Effector CD8-positive, alpha-beta T cell (primary cell): ENCODE data around the gene PCDH9.

Source experiments
- DNase-seq: peaks from one replicate; lab custom pipeline; 2025; lab: John Stamatoyannopoulos, UW

Gene PCDH9

DNA sequence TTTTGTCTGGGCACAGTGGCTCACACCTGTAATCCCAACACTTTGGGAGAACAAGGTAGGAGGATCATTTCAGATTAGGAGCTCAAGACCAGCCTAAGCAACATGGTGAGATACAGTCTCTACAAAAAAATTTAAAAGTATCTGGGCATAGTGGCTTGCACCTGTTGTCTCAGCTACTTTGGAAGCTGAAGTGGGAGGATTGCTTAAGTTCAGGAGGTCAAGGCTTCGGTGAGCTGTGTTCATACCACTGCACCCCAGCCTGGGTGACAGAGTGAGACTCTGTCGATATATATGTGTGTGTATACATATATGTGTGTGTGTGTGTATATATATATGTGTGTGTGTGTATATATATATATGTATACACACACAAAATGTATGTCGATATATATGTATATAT lies 833.0 kb downstream of the PCDH9 start:
- no peak for DNase-seq

DNA sequence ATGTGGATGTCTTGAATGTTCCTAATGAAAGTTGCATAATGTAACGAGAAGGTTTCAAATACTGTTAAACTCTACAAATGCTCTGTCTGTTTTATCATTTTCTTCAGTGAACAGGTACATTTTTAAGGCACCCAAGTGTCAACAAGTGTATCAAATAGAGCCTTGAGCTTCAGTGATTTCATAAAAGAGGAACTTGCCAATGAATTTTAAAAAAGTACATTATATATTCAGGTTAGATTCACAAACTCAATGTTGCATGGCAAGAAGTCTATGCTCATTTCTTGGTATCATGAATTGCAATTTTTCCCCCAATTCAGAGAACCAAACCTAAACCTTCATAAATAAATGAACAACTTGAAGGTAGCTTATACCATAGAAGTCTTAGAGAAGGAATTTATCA lies 838.8 kb downstream of the PCDH9 start:
- DNase-seq = no peak

DNA sequence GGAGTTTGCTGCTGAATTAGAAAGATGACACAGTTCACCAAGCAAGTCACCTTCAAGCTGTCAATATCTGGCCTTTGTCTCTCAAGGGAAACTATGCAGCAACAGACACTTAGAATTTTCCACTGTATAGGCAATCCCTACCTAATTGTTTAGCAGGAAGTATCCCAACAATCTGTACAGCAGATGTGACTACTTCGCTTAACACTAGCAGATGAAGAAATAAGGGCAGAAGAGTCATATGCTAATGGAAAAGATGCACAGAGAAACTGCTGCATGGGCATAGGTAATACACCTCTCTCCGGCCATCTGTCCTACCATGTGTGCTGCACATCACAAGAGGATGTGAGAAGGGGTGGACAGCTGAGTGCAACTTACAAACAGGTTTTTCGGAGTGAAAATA lies 851.2 kb downstream of the PCDH9 start:
- no peak for DNase-seq

DNA sequence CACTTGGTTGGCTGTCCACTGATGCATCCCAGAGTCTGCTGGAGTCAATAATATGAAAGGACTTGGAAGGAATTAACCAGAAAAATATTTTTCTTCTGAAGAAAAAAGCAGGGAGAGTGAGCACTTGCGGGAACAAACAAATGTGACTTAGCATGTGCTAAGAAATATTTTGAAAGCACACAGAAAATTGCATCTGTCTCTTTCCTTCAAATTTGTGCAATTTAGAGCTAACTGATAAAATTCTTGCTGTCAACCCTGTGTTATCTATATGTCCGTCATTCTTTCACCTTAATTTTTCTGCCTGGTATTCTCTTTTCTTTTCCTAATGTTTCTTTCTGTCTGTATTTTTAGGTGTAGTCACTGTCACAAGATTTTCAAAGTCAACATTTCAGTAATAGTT lies 852.6 kb downstream of the PCDH9 start:
- no peak for DNase-seq

DNA sequence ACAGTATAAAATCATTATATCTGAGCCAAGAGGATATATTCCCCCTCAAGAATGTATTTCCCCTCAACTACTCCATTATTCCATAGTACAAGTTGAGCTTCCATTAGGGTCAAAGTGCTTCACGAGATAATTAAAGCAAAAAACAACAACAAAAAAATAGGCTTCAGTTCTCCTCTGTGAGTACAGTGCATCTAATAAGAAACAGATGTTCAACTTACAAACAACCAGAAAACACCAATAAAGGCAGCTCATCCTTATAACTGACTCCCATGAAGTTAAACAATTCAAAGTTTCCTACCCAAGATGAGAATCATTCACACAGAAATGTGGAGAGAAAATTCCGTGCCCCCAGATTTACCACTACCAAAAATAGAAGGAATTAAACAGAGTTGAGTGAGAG lies 854.4 kb downstream of the PCDH9 start:
- DNase-seq = no peak

DNA sequence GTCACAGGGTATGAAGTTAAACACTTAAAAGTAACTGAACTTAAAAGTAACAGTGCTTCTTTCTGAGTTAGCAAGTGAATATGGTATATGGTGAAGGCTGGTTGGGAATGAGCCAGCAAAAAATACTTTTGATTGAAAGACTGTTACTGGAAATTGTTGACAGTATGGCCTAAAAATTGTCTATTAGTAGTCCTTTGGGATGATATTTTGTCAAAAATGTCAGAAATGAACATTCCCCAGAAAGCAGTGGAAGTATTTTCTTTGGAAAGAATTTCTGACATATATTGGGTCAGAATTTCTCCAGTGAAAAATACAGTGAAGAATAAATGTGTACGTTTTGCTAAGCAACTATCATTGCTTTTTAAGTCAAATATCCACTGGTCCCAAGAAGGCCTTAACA lies 860.5 kb downstream of the PCDH9 start:
- no peak for DNase-seq

DNA sequence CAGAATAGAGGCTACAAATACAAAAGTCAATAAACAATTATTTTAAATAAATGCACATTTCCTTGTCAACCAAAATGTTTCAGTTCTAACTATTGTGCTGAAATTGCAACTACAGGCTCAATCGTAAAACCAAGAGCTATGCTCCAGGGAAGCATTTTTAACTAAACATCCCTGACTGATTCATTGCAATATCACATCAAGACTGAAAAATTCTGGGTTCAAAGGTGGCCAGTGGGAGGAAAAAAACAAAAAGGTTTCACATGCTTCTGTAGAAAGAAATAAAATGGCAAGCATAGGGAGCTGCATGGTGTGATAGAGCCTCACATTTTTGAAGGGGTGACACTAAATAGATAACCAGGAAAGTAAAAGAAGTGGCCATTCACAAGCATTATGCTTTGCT lies 862.8 kb downstream of the PCDH9 start:
- no peak for DNase-seq

DNA sequence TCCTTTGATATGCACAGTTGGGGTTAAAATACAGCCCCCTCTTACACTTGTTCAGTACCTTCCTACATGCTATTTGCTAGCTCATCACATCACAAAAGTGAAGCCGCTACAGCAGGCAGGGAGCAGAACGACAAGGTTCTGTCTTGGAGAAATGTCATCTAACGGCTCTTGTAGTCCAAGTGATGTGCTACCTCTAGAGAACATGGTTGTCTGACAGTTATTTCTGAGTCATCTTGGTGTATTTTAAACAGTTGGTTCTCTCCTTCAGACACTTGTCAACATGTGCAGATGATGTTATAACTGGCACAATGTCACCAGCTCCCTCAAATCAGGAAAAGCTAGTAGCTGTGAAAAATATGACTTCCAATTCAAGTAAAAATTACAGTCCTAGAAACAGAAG lies 865.0 kb downstream of the PCDH9 start:
- no peak for DNase-seq

DNA sequence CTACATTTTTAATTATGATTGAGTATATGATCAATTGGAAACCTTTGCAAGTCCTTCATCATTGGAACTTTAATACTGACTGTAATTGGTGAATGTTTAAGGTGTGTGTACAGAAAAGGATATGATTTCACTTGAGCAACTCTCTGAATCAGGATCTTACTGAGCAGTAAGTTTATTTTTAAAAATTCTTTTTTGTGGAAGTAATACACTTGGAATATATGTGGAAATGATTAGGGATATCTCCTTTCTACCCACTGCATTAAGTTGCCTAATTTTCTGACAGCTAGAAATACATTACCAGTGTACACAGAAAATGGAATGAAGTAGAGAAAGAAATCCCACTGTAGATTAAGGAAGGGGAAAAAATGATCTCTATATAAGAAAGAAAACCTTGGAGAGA lies 865.8 kb downstream of the PCDH9 start:
- no peak for DNase-seq

DNA sequence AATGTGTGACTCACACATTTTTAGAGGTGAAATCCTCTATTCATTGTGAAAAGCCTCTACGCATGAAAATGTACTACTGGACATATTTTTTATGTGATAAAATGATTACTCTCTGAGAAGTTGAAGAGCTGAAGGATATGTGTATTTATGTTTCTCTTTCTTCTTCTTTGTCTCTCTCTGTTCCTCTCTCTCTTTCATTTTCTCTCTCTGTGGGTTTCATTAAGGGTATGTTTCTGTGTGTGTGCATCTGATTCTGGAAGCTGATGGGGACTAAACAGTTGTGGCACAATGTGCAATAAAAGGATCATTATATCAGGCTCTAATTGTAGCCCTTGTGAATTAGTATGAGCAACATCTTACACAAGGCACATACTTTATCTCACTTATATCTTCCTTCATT lies 867.7 kb downstream of the PCDH9 start:
- DNase-seq = no peak

DNA sequence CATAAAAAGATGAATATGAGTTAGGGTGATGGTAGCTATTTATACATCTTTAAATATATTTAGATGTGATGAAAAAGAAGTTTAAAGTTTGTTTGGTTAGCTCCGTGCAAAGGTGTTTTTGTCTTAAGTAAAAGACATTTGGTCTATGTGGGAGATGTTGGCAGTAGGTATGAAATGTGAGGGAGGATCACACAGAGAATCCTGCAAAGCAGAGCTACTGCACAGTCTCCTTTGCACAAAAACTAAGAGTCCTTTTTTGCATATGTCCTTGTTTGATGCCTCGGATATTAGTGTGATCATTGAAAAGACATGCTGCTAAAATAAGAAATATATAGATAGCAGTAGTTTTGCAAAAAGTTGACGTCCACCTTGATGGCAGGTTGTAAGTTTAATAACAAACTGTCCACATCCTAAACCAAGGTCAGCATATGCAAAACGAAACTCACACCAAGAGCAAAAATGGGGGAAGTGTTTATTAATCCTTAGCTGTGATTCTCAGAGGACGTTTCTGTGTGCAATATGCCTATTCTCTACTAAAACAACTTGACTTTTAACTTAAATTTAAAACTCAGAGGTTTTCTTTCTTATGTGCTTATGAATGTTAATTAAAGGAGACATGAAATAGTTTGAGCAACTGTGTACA lies 870.1 kb downstream of the PCDH9 start:
- DNase-seq = no peak

DNA sequence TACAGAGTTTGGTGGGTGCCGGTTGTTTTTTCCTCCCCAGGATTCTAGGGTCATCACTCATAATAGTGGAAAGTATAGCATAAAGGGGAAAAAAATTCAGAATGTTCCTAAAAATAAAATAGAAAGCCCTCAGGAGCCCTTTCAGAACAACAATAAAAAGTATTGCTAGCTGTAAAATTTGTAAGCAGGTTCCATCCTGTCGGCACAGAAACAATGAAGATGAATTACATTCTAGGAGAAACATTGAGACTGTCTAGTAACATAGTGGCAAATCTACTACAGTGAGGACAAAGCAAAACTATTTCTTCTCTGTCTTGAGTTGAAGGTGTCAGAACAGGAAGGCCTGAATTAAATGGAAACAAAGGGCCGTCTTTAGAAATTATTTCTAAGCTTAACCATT lies 870.7 kb downstream of the PCDH9 start:
- DNase-seq = no peak

DNA sequence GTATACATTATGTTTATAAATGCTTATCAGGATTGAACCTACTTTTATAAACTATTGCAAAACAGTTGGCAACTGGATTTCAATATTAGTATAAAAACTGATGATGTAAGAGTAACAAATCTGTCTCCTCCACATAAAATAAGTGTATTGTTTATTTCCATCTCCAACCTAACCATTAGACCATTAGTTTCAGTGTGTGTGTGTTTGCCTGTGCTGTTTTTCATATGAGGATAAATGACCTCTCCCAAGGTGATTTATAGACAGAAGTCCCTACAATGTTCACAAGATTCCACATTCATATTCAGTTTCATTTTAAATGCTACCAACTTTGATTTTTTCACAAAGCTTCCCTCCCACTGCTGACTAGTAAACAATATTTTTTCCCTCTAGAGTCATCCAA lies 871.6 kb downstream of the PCDH9 start:
- no peak for DNase-seq

DNA sequence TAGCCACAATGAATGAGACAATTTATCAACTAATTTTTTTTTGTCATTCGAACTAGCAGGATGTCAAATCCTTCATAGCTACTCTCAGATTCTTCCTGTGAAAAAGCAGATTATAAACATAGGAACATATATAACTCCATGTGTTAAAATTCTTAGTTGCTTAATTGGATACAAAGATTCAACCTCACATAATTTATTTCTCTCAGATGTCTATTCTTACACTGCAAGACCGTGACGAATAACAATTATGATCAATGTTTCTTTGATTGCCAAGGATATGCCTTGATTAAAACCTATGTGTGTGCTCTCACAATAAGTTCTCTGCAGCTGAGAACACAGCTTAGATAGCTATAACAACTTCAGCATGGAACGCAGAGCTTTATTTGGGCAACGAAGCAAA lies 872.7 kb downstream of the PCDH9 start:
- no peak for DNase-seq

DNA sequence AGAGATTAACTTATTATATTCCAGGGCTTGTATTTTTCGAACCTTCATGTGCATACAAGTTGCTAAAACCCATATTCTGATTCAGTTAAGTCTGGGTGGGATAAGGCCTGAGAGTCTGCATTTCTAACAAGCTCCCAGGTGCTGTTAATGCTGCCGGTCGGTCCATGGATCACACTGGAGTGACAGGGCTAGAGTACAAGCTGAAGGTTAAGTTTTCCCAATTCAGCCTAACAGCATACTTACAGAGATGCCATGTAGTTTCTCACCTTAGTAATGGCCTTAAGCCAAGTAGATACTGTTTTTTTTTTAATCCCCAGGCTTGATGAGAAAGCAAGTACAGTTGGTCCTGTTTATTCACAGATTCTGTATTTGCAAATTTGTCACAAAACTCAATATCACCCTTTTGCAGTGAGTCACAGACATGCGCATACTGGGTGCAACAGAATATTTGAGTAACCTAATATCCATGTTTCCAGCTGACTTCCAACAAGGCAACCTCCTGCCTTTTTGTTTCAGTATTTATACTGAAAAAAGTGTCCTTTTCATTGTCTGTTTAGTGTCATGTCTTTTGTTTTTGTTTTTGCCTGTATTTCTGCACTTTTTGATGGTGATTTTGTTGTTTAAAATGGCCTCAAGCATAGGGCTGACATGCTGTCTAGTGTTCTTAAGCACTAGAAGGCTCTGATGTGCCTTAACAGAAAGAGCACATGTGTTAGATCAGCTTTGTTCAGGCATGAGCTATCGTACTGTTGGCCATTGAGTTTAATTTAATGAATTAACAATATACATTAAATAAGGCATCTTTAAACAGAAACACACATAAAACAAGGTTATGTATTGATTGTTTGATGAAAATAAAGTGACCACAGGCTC lies 875.0 kb downstream of the PCDH9 start:
- no peak for DNase-seq

DNA sequence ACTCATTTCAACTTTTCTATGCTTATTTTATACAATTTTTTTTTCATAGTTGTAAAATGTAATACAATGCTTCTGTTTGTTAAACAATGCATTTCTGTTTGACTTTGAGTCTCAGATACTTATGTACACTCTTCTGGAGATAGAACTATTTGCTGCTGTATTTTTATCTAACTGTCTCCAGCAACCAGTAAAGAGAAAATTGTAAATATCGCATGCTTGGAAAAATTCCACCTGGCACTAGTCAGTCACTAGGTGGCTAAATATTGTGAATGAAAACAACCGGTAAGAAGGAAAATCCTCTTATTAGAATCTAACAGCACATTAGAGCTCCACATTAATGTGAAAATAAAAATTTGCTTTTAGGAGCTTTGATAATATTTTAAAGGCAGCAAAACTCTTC lies 876.5 kb downstream of the PCDH9 start:
- no peak for DNase-seq

DNA sequence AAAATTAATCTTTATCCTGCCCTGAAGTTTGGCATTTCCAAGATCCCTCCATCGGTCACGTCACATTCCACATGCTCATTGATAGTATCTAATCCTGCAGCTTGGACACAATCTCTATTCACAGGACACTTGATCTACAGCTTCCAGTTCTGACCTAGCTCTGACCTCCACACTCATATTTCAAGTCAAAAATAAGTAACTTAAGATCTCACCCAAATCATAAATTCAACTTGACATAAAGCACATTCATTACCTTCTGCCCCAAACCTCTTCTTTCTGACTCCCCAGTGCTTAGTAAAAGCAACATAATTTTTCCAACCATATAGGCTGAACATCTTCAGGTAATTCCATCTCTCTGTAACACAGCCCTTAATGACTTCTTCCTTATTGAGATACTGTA lies 880.2 kb downstream of the PCDH9 start:
- DNase-seq = no peak

DNA sequence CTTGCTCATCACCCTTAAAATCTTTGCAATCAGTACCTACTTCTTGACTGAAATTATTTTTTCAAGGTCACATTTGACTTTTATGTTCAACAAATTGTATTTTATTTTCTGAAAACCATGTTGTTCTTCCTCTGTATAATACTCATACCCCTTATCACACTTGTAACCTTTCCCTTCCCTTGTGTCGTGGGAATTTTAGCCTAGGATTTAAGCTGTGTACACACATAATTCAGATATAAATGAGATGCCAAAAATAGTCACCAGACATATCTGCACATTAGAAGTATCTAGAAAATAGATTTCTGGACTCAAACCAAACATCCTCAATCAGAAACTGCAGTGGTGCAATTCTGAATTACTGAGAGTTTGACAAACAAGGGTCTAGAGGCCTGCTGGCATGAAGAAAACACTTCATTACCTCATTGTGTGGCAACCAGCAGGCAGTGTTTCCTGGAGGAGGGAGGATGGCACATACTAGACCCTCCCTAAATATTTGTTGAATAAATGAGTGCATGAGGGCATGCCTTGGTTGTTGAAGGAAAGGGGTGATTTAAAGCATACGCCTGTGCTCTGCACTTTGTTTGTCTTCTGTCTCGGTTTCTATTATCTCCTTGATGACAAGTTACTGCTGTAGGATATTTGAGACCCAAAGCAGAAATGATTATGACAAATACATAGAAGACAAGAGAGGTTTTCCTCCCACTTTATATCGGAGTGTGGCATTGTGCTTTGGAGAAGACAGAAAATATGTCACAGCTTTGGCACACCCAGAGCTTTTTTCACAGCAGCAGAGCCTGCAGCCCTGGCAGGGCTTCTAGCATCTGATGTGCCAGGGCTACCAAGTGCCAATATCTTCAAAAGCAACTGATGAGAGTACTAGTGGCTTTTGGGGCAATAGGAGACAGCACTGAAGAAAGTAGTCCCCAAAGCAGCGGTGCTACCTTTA lies 881.1 kb downstream of the PCDH9 start:
- DNase-seq = no peak

DNA sequence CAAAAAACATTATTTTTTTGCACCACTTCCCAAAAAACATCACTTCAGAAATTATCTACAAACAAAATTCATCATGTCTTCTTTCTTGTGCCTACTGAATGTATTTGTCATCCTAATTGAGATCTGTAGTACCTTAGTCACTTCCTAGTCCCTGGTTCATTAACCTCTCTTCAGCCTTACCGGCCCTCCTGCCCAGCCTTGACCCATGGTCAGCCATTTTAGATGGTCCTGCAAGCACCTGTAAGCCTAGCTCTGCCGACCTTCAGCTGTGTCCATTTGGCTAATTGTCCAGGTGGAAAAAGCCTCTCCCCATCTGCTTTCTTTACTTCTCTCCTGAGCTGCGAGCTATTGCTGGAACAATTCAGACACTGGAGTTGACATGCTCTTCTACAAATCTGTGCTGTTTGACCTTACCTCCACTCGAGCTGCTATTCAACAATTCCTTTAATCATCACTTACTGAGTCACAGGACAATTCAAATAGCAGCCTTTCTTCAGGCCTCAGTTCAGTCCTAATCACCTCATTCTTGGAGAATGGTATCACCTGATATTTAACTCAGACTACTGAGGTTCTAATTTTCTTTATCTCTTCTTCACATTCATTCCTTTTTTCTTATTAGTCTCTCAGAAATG lies 882.5 kb downstream of the PCDH9 start:
- no peak for DNase-seq

DNA sequence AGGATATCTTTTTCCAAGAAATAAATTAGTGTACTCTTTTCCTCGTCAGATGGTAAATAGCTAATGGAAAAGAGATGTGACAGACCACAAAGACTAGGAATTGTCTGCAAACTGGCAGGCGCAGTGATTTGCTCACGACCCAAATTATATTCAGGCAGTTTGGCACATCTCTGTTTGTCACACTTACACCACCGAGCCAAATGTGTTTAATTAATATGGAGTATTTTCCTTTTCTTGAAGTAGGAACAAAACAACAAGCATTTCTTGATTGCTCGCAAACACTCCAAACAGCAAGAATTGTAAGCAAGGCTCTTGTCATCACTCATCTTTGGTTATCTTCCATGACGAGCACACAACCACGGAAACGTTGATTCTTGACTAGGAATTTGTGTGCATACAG lies 884.2 kb downstream of the PCDH9 start:
- DNase-seq = no peak

DNA sequence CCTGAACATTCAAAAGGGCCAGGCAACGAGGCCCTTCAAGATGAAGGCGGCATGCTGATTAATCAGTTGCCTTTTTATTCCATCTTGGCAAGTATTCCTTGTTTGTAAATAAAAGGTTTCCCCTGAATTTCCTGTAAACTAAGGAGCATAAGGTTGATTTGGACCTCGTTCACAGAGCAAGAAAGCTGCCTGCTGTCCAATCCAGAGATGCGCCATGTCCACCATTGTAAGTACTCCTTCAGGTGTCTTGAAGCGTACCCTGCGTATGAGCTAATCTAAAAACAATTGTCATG lies 884.7 kb downstream of the PCDH9 start:
- no peak for DNase-seq

DNA sequence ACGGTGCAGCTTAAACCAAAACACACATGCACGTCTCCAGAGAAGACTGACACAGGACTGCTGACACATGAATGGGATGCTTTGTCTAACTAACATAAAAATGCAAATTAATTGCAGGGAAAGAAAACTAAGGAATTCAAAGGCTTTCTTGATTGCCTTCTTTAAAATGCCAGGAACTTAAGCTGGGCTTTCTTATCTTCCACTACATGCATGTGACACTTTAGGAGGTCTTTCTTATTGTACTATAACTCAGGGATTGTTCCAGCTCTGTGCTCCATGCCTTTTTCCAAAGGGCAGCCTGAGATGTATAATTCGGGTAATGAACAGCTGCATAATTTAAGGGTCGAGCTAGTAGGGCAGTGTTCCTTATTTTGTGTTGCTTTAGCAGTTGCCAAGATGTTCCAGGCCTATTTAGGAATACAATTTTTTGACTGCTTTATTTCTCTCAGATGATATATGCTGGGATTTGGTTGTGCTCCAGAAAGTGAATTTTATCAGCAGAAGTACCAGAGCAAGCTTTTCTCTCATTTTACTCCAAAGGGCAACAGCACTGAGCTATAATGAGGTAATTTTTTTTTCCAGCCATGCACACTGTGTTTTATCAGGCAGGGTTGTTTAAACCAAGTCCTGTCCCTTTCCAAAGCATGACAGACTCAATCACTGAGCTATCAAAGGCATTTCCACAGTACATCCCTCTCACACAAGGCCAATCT lies 885.2 kb downstream of the PCDH9 start:
- DNase-seq = no peak
